ENCODE results near the gene SSH3.

Gene SSH3

GRCh38 chr11:67268081-67268961 lies 35.0 kb upstream of the SSH3 start:
- no peak for DNase-seq

DNA sequence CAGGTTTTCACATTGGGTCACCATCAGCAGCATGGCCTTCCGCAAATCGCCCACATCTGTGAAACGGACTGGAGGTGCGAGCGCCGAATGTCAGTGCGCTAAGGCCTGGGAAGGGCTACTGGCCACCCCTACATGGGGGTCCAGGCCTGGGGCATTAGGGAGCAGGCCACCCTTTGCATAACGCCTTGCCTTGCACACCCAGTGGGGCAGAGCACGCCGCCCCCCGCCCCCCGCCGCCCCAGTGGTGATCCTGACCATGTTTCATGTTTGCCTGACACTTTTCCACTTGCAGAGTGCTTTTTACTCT lies 34.4 kb upstream of the SSH3 start:
- no peak for DNase-seq

- no peak for DNase-seq
Measured at GRCh38 chr11:67269401-67270255, 33.7 kb upstream of the SSH3 start.

GRCh38 chr11:67270256-67271204 lies 32.8 kb upstream of the SSH3 start:
- peak; percentile 92 for DNase-seq

DNA sequence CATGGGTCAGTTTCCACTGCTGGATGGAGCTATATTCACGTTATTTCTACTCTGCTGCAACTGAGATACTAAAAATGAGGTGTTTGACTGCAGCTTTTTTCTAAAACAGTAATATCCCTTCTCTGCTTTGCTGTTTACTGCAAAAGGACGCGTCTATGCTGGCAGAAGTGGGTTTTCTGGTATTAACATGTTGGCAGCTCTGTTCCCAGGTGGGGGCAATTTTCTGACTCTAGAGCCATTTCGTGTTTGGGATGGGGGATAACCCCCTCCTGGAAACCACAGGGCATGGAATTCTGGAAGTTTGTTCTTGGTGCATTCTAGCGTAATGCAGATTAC lies 32.2 kb upstream of the SSH3 start:
- DNase-seq: no peak

DNA sequence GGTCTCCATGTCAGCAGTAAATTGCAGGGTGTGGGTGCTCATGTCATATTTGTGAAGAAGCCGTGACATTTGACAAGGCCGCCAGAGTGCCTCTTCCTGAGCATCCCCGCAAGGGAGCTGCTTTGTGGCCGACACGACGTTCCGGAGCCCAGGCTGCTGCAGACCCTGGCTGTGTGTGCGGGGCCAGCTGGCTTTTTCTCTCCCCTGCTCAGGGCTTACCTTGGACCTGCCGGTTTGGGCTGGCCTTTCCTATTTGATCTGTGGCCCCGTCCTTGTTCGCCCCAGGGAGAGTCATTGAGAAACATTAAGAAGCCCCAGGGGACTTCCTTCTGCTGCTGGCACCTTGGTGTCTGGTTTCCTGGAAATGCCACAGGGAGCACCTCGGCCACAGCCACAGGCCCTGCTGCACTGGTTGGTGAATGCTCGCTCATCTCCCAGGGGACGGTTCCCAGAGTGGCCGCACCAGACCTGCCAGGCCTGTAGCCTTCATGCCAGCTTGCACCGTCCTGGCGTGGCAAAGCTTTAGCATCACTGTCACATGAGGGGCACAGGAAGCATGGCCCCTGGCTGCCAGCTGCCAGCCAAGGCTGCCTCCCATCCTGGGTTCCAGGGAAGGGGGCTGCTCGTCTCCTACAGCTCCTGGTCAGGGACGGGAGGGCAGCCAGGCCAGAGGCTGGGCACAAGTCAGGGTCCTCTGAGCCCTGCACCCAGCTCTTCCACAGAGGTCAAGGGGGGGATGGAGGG lies 31.6 kb upstream of the SSH3 start:
- no peak for DNase-seq

GRCh38 chr11:67272327-67273259 lies 30.7 kb upstream of the SSH3 start:
- DNase-seq: no peak

- no peak for DNase-seq
Measured at GRCh38 chr11:67273260-67273990, 29.9 kb upstream of the SSH3 start.

DNA sequence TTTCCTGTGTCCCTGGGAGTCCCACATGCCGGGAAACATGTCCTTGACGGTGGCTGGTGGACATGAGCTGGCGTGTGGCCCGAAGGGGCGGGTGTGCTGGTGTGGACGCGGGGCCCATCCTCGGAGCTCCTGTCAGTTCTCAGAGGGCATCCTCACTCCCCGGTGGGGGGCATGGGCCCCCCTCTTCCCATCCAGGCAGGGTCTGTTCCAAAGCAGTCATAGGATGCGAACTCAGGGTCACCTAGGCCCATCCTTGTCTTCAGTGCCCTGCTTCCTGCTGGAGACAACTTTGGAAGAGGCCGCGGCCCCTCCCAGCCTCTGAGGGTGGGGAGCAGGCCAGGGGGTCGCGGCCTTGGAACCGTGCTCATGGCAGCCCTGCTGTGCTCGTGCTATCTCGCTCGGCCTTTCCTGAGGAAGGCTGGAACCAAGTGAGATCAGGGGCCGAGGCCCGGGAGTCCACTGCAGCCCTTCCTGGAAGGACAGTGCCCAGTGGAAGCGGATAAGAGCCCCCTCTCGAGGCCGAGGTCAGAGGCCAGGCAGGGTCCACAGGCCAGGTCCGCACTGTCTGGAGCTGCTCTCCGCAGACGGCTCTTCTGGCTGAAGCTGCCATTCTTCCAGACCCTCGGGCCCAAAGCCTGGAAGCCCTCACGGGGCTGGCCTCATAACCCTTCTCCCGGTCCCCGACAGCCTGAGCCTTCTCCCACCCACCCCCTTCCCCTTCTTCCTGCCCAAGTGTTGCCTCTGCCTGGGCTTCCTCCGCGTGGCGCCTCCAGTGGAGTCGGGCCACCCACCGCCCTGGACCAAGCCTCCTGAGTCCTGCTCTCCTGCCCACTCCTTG lies 28.3 kb upstream of the SSH3 start:
- DNase-seq: no peak

DNA sequence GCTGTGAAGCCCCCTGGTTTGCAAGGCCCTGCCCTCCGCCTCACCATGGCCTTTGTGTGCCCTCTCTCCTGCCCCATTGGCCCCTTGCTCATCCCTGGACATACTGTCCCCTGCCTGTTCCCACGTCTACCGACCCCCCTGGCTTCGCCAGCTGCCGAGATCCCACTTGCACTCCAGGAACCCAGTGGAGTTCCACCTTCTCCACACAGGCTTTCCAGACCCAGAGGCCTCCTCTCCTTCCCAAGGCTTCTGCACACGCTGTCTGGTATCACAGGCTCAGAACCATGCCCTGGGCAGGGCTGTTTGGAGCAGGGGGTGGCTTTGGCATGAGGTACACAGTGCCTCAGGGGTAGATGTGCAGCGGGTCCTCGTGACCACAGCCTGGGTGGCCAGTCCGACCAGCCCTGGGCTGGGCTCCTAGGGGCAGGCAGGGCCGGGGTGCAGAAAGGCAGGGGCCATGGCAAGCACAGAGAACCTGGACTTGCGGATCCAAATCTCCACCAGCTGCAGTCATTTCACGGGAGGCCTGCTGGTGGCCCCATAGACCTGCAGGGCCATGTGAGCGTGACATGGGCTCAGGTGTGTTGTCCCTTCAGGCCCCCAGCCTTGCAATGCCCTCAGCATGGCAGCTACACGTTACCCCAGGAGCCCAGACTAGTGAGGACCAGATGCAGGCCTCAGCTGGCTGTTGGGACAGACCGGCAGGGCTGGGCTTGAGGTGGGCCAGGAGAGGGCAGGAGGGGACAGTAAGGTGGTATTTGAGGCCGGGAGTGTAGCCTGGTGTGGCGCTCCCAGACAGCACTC lies 27.5 kb upstream of the SSH3 start:
- no peak for DNase-seq

- DNase-seq: no peak
Measured at GRCh38 chr11:67276781-67277230, 26.5 kb upstream of the SSH3 start.

- no peak for DNase-seq
Measured at GRCh38 chr11:67277231-67277961, 25.9 kb upstream of the SSH3 start.

DNA sequence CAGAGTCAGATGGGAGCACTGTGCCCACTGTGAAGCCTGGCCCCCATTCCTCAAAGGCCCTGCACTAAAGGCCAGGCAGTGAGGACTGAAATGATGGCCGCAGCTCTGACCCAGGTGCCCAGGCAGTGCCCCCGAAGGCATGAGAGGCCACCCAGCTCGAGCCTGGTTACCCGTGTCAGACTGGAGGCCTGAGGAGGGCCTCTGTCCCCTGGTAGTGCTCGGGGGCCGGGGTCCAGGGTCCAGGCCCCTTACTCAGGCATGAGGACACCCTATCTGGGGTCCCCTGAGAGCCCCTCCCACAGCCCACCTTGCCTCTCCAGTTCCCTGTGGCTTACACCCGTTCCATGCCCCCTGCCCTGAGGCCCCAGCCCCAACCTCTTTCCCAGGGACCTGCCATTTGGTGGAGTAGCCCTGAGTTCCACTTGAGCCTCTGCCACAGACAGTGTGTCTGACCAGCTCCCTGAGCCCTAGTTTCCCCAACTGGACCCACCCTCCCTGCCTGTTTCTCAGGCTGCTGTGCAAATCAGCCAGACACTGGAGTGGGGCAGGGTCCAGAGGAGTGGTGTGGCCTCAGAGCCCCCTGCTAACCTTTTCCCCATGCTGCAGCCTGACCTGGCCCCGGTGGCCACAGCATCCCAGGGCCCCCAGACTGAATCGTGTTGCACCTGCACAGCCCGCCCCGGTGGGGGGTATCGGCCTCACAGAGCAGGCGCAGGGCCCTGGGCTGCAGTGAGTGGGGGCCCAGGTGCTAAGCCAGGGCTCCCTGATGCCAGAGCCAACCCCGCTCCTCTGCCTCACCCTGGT lies 25.0 kb upstream of the SSH3 start:
- DNase-seq: no peak

- no peak for DNase-seq
Measured at GRCh38 chr11:67278939-67279588, 24.3 kb upstream of the SSH3 start.

DNA sequence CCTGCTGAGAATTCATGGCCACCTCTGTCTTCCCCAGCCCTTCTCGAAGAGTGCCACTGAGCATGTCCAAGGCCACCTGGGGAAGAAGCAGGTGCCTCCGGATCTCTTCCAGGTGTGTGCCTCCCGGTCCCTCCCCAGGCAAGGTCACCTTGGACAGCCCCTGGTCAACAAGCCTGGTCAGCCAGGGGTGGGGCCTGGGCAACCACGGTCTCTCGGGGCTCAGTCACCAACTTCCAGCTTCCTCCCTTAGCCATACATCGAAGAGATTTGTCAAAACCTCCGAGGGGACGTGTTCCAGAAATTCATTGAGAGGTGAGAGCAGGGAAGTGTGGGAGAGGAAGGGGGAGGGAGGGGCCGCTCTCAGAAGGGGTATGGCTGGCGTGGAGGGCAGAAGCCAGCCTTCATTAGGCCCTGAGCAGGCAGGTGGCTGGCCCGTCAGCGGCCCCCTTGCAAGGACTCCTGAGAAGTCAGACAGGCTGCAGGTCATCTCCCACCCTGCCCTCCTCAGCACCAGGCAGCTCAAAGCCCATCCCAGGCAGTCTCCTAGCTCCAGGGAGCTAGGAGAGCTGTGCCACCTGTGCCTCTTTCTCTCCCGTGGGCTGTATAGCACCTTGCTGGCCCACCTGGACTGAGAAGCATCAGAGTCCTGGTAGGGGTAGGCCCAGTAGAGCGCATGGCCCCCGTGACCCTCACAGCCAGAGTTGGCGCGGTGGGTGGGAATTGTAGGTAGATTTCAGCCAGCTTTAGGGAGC lies 23.6 kb upstream of the SSH3 start:
- no peak for DNase-seq

- DNase-seq: no peak
Measured at GRCh38 chr11:67280341-67280787, 23.0 kb upstream of the SSH3 start.
